ENCODE results near the gene CFDP1.
"Not testable (repeated sequence)": the region's sequence is repeated elsewhere in the genome, so short reads cannot be mapped to it uniquely, and the experiment has no call there.

CFDP1 gene

DNA sequence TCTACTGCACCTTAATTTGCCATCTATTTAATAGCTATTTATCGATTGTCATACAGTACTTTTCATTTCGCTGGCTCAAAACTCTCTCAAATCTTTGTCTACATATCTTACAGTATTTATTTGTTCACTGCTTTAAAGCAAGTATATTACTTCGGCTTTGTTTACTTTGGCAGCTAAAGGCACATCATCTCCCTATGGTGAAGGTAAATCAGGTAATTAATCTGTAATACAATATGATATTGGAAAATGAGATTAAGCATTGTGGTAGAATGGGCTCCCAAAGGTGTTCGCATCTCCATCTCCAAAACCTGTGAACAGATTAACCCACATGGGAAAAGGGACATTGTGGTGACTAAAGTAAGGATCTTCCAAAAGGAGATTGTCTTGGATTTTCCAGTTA, 24.7 kb upstream of the CFDP1 start:
- no peak for DNase-seq

DNA sequence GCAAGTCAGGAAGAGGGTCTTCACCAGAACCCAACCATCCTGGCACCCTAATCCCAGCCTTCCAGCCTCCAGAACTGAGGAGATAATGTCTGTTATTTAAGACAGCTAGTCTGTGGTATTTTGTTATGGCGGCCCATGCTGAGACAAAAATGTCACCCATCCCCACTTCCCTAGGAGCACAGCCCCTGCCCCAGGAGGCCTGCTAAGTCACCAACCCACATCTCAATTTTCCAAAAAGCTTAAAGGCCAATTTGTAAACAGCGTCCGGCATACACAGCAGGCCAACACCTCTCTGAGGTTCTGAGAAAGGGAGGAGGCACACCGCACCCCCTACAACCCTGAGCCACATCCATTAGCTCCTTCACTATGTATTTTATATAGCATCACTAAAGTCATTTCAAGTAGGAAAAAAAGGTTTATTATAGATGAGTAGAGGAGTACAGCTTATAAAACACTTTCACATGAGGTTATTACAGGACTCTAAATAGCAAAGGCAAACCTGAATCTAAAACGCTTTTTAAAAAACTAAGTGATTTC, 24.2 kb upstream of the CFDP1 start:
- no peak for DNase-seq

GRCh38 chr16:75456971-75457370, 23.7 kb upstream of the CFDP1 start:
- DNase-seq, result no peak

DNA sequence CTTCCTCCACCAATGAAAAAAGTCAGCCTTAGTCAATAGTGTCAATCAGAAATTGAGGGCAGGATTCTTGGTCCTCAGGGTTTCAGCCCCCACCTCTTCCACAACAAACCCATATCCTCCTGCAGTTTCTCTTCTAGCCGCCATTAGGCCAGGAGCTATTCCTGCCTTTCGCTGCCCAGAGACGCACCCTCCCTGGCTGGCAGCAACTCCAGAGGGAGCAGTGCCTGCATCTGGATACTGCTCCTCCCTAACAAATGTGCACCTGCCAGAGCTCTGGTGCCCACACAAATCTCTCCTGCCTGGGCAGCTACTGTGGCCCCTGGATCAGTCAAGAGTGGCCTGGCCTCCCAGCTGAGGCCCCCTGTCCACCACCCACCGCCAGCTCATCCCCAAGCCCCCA, 23.2 kb upstream of the CFDP1 start:
- not testable (repeated sequence) for DNase-seq

GRCh38 chr16:75455677-75456076, 22.4 kb upstream of the CFDP1 start:
- no peak for DNase-seq

DNA sequence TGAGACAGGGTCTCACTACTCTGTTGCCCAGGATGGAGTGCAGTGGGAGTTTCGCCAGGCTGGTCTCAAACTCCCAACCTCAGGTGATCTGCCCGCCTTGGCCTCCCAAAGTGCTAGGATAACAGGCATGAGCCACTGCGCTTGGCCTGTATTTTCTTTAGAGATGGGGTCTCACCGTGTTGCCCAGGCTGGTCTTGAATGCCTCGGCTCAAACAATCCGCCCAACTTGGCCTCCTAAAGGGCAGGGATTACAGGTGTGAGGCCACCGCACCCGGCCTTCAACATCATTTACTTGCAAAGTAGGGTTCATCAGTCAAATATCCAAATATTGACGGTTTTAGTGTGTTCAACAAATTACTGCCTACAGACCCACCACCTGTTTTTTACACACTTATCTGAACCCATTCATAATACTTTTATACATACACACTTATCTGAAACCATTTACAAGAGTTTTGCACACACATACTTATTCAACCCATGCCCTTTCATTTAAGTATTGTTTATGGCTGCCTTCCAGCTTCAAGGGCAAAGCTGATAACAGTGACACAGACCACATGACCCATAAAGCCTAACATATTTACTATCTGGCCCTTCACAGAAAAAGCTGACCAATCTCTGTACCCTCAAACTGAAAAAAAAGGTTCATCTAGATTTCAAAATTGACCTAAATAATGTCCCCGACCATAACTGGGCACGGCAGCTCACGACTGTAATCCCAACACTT, 19.3 kb upstream of the CFDP1 start:
- DNase-seq, result no peak

GRCh38 chr16:75446416-75446815, 13.1 kb upstream of the CFDP1 start:
- no peak for DNase-seq

DNA sequence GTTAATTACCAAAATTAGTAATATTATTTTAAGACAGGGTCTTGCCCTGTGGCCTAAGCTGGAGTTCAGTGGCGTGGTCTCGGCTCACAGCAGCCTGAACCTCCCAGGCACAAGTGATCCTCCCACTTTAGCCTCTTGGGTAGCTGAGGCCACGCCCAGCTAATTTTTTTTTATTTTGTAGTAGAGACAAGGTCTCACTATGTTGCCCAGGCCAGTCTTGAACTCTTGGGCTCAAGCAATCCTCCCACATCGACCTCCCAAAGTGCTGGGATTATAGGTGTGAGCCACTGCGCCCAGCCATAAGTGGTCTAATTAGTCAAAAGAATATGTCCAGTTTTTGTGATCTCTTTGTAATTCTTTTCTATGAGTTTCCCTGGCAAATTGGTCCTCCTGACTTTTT, 12.0 kb upstream of the CFDP1 start:
- DNase-seq, result no peak

DNA sequence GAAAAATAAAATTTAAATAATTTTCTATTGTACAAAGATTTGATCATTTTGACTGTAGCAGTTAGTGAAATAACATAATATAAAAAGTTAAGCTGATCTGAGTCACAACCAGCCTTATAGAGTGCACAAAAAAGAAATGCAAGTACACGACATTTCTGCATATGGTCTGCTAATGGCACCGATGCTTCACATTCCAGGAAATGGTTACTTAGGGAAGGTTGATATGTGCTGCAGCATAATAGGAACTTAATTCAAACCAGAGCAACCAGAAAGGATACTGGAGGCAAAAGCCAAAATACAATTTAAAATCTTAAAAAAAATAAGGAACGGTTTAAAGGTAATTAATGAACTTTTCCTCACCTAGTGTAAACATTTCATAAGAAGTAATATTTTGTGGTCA, 10.0 kb upstream of the CFDP1 start:
- no peak for DNase-seq

- peak; percentile 78 for DNase-seq
These were observed 570 bp upstream of the CFDP1 start for GRCh38 chr16:75433732-75434413.

DNA sequence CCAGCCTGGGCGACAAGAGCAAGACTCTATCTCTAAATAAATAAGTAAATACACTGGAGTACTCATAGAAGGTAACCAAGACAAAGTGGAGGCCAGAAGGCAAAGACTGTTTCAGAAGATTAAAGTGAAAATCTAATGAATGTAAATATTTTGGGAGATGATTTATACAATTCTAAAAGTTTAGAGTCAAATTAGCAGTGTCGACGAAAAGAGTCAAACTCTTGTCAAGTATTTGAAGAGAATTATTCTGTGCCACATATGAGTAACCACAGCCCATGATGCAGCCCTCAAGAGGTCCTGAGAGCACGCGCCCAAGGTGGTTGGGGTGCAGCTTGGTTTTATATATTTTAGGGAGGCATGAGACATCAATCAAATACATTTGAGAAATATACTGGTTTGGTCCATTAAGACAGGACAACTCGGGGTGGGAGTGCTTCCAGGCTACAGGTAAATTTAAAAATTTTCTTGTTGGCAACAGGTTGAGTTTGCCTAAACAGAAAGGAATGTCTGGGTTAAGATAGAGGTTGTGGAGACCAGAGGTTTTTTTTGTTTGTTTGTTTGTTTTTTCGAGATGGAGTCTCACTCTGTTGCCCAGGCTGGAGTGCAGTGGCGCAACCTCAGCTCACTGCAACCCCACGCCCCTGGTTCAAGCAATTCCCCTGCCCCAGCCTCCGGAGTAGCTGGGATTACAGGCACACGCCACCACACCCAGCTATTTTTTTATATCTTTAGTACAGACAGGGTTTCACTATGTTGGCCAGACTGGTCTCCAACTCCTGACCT, 3.5 kb downstream of the CFDP1 start:
- DNase-seq, result no peak

- DNase-seq, result not testable (repeated sequence)
These were observed 6.8 kb downstream of the CFDP1 start for GRCh38 chr16:75426524-75426923.

DNA sequence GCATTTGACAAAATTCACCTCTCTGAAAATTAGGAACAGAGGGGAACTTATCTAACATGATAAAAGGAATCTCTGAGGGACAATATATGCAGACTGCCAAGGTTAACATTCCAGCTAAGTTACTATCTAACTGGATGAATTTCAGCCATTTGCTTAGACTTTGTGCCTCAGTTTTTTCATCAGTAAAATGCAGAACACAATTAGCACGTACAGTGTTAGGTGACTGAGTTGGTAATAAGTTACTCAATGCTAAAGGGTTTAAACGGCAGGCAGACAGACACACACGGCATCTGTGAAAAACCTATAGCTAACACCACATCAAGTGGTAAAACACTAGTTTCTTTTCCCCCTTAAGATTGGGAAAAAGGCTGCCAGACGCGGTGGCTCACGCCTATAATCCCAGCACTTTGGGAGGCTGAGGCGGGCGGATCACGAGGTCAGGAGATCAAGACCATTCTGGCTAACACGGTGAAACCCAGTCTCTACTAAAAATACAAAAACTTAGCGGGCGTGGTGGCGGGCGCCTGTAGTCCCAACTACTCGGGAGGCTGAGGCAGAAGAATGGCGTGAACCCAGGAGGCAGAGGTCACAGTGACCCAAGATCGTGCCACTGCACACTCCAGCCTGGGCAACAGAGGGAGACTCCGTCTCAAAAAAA, 9.1 kb downstream of the CFDP1 start:
- not testable (repeated sequence) for DNase-seq

DNA sequence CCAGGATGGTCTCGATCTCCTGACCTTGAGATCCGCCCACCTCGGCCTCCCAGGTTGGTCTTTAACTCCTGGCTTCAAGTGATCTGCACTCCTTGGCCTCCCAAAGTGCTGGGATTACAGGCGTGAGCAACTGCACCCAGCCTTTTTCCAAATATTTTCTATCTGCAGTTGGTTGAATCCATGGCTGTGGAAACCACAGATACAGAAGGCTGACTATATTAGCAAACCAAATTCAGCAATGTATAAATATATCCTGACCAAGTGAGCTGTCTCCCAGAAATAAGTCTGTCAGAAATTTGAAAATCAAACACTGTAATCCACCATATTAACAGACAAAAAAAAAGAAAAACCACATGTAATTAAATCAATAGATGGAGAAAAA, 9.6 kb downstream of the CFDP1 start:
- DNase-seq, result no peak

GRCh38 chr16:75421820-75422126, 11.5 kb downstream of the CFDP1 start:
- no peak for DNase-seq

DNA sequence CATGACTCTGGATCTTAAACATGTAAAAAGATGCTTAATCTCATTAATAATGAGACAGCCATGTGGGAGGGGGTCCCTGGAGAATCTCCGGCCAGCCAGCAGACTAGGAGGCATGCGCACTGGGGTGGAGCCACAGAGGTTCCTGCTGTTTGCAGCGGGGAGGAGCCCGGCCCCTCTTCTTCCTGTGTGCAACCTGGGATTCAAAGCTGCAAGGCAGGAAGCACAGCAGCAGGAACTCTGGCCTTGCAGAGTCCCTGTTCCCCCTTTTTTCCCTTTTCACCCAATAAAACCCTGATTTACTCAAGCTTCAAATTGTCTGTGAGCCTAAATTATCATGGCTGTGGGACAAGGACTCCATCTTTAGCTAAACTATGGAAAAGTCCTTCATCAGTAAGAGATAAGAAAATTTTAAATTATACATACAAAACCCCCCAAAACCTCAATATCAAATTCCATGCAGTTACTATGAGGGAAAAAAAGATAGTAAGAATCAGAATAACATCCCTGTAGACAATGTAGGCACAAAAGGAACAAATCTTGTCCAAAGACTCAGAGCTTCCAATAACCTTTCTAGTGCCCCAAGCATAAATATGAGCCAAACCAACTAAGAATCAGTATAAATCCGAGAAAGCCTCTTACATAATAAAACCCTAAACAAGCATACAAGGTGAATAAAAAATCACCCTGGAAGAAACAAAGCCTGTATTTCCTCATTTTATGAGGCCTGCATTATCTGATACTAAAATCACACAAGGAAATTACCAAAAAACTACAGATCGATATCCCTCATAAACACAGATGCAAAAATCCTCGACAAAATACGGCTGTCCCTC, 12.1 kb downstream of the CFDP1 start:
- DNase-seq, result peak; percentile 3

- DNase-seq, result no peak
These were observed 16.3 kb downstream of the CFDP1 start for GRCh38 chr16:75416904-75417565.

- DNase-seq, result no peak
These were observed 18.0 kb downstream of the CFDP1 start for GRCh38 chr16:75415169-75415905.

GRCh38 chr16:75413951-75414350, 19.4 kb downstream of the CFDP1 start:
- no peak for DNase-seq

- no peak for DNase-seq
These were observed 26.4 kb downstream of the CFDP1 start for GRCh38 chr16:75406943-75407342.
